ENCODE measurements around the gene DNAH3. TPM values are rescaled to one million over a fixed set of nuclear protein-coding genes. Genes with fewer than 3 reads are reported as not detected.
"Not testable (repeated sequence)": the region's sequence is repeated elsewhere in the genome, so short reads cannot be mapped to it uniquely, and the experiment has no call there.

Gene DNAH3
- total and polyA plus RNA-seq, 9 donors: 0.11 to 0.52 (median 0.22) TPM; not detected in 1

GRCh38 chr16:20976576-20976975 is 174.1 kb downstream of the DNAH3 start:
- no peak overlapping the region for H3K4me3 ChIP-seq (ENCODE audit: low read length)
- no peak for DNase-seq
- no peaks in the 10 kb centered on the region for H3K36me3 ChIP-seq (ENCODE audit: control insufficient read depth, insufficient read depth, low read length)
- no peaks in the 10 kb centered on the region for H3K4me1 ChIP-seq (ENCODE audit: control insufficient read depth, insufficient read depth, low read length)
- no peak overlapping the region for H3K27ac ChIP-seq (ENCODE audit: low read length)
- H3K9me3 ChIP-seq (replicated peaks; ENCODE audit: control insufficient read depth, low read depth, low read length): no peaks in the 10 kb centered on the region
- no peaks in the 10 kb centered on the region for H3K27me3 ChIP-seq (ENCODE audit: control insufficient read depth, insufficient read depth, low read length)
- WGBS (ENCODE audit: insufficient coverage): 100% methylated on average over 1 of the region's 4 CpGs

DNA sequence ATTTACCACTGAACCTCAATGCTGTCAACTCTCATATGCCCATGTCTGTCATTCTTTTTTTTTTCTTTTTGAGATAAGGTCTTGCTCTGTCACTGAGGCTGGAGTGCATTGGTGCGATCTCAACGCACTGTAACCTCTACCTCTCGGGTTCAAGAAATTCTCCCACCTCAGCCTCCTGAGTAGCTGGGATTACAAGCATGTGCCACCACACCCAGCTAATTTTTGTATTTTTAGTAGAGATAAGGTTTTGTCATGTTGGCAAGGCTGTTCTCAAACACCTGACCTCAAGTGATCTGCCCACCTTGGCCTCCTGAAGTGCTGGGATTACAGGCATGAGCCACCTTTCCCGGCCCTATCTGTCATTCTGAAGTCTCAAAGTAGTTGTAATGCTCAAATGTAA is 177.4 kb downstream of the DNAH3 start:
- not testable (repeated sequence) for H3K4me3 ChIP-seq (ENCODE audit: low read length); H3K27me3 ChIP-seq (ENCODE audit: control insufficient read depth, insufficient read depth, low read length); H3K9me3 ChIP-seq (replicated peaks; ENCODE audit: control insufficient read depth, low read depth, low read length); H3K27ac ChIP-seq (ENCODE audit: low read length); DNase-seq; H3K36me3 ChIP-seq (ENCODE audit: control insufficient read depth, insufficient read depth, low read length); H3K4me1 ChIP-seq (ENCODE audit: control insufficient read depth, insufficient read depth, low read length)
- 100% methylated on average over 1 of the region's 4 CpGs for WGBS (ENCODE audit: insufficient coverage)

DNA sequence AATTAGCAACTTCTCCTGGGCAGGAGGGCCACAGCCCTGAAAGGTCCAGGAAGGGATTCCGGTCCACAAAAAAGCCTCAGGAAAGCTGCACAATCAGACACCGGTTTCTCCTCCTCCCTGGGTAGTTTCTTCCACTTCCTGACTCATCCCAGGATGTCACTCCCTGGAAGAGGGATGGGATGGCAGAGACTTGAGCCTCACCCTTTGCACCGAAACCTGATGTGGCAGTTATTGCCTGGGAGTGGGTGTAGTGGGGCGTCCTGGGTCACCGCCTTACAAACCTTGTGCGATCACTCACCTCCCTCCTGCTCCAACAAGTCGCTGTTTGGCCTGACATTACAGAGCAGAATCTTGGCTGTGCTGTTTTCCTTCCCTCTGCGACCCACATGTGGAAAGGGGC is 179.2 kb downstream of the DNAH3 start:
- Histone ChIP-seq H3K4me3 (ENCODE audit: low read length) (no peak overlapping the region), H3K9me3 (replicated peaks; ENCODE audit: control insufficient read depth, low read depth, low read length) (no peaks in the 10 kb centered on the region), H3K4me1 (ENCODE audit: control insufficient read depth, insufficient read depth, low read length) (no peaks in the 10 kb centered on the region), H3K27me3 (ENCODE audit: control insufficient read depth, insufficient read depth, low read length) (no peaks in the 10 kb centered on the region), H3K36me3 (ENCODE audit: control insufficient read depth, insufficient read depth, low read length) (no peaks in the 10 kb centered on the region), H3K27ac (ENCODE audit: low read length) (no peak overlapping the region)
- 77% methylated on average over 7 of the region's 8 CpGs for WGBS (ENCODE audit: insufficient coverage)
- no peak for DNase-seq

GRCh38 chr16:20969386-20969785 is 181.3 kb downstream of the DNAH3 start:
- no peaks in the 10 kb centered on the region for H3K9me3 ChIP-seq (replicated peaks; ENCODE audit: control insufficient read depth, low read depth, low read length)
- 80% methylated on average over 5 of the region's 5 CpGs for WGBS (ENCODE audit: insufficient coverage)
- no peak for DNase-seq
- H3K36me3 ChIP-seq (ENCODE audit: control insufficient read depth, insufficient read depth, low read length): no peaks in the 10 kb centered on the region
- H3K4me1 ChIP-seq (ENCODE audit: control insufficient read depth, insufficient read depth, low read length): no peaks in the 10 kb centered on the region
- no peaks in the 10 kb centered on the region for H3K27me3 ChIP-seq (ENCODE audit: control insufficient read depth, insufficient read depth, low read length)
- no peak overlapping the region for H3K4me3 ChIP-seq (ENCODE audit: low read length)
- no peak overlapping the region for H3K27ac ChIP-seq (ENCODE audit: low read length)

GRCh38 chr16:20968765-20969164 is 181.9 kb downstream of the DNAH3 start:
- no peak for DNase-seq
- Histone ChIP-seq H3K27me3 (ENCODE audit: control insufficient read depth, insufficient read depth, low read length) (no peaks in the 10 kb centered on the region), H3K36me3 (ENCODE audit: control insufficient read depth, insufficient read depth, low read length) (no peaks in the 10 kb centered on the region), H3K4me1 (ENCODE audit: control insufficient read depth, insufficient read depth, low read length) (no peaks in the 10 kb centered on the region), H3K9me3 (replicated peaks; ENCODE audit: control insufficient read depth, low read depth, low read length) (no peaks in the 10 kb centered on the region), H3K4me3 (ENCODE audit: low read length) (no peak overlapping the region), H3K27ac (ENCODE audit: low read length) (no peak overlapping the region)
- 57% methylated on average over 2 of the region's 3 CpGs for WGBS (ENCODE audit: insufficient coverage)

- DNase-seq: no peak
- 77% methylated on average over 3 of the region's 5 CpGs for WGBS (ENCODE audit: insufficient coverage)
- Histone ChIP-seq H3K4me3 (ENCODE audit: low read length) (no peak overlapping the region), H3K9me3 (replicated peaks; ENCODE audit: control insufficient read depth, low read depth, low read length) (no peaks in the 10 kb centered on the region), H3K4me1 (ENCODE audit: control insufficient read depth, insufficient read depth, low read length) (no peaks in the 10 kb centered on the region), H3K27me3 (ENCODE audit: control insufficient read depth, insufficient read depth, low read length) (no peaks in the 10 kb centered on the region), H3K27ac (ENCODE audit: low read length) (no peak overlapping the region), H3K36me3 (ENCODE audit: control insufficient read depth, insufficient read depth, low read length) (no peaks in the 10 kb centered on the region)
These were observed 189.7 kb downstream of the DNAH3 start for GRCh38 chr16:20960899-20961298.

DNA sequence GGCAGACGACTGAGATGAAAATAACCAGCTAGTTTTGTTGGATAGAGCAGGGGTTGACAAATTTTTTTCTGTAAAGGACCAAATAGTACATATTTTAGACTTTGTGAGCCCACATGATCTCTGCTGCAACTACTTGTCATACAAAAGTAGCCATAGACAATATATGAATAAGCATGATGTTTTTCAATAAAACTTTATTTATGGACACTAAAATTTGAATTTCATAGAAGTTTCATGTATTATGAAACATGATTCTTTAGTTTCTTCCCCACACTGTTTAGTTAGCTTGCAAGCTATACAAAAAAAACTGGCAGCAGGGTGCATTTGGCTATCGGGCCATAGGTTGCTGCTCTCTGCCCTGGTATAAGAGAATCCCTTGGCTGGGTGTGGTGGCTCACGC is 193.5 kb downstream of the DNAH3 start:
- no CpG with 5 or more reads among the region's 3 CpGs for WGBS (ENCODE audit: insufficient coverage)
- H3K9me3 ChIP-seq (replicated peaks; ENCODE audit: control insufficient read depth, low read depth, low read length): no peaks in the 10 kb centered on the region
- no peak for DNase-seq
- H3K4me3 ChIP-seq (ENCODE audit: low read length): no peak overlapping the region
- no peak overlapping the region for H3K27ac ChIP-seq (ENCODE audit: low read length)
- H3K36me3 ChIP-seq (ENCODE audit: control insufficient read depth, insufficient read depth, low read length): no peaks in the 10 kb centered on the region
- H3K4me1 ChIP-seq (ENCODE audit: control insufficient read depth, insufficient read depth, low read length): no peaks in the 10 kb centered on the region
- no peaks in the 10 kb centered on the region for H3K27me3 ChIP-seq (ENCODE audit: control insufficient read depth, insufficient read depth, low read length)

GRCh38 chr16:20956319-20956718 is 194.3 kb downstream of the DNAH3 start:
- Histone ChIP-seq H3K36me3 (ENCODE audit: control insufficient read depth, insufficient read depth, low read length) (no peaks in the 10 kb centered on the region), H3K4me1 (ENCODE audit: control insufficient read depth, insufficient read depth, low read length) (no peaks in the 10 kb centered on the region), H3K9me3 (replicated peaks; ENCODE audit: control insufficient read depth, low read depth, low read length) (no peaks in the 10 kb centered on the region), H3K27me3 (ENCODE audit: control insufficient read depth, insufficient read depth, low read length) (no peaks in the 10 kb centered on the region), H3K27ac (ENCODE audit: low read length) (no peak overlapping the region), H3K4me3 (ENCODE audit: low read length) (no peak overlapping the region)
- peak; percentile 25 for DNase-seq
- 100% methylated on average over 1 of the region's 3 CpGs for WGBS (ENCODE audit: insufficient coverage)

DNA sequence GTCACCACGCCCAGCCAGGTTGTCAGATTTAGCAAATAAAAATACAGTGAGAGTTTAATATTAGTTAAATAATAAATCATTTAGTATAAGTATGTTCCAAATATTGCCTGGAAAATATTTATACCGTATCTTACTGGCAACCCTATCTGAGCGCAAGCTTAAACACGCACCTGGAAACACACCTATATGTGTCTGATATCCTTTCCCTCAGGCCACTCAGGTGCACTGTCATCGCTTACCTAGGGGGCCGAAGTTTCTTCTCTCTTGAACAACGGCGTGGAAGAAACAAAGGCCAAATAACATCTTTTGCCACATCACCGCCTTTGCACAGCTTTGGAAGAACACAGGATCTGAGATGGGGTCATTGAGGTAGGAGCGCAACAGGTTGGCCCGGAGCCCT is 196.1 kb downstream of the DNAH3 start:
- no peak overlapping the region for H3K4me3 ChIP-seq (ENCODE audit: low read length)
- DNase-seq: no peak
- 97% methylated on average over 8 of the region's 11 CpGs for WGBS (ENCODE audit: insufficient coverage)
- no peaks in the 10 kb centered on the region for H3K27me3 ChIP-seq (ENCODE audit: control insufficient read depth, insufficient read depth, low read length)
- H3K27ac ChIP-seq (ENCODE audit: low read length): no peak overlapping the region
- no peaks in the 10 kb centered on the region for H3K9me3 ChIP-seq (replicated peaks; ENCODE audit: control insufficient read depth, low read depth, low read length)
- no peaks in the 10 kb centered on the region for H3K36me3 ChIP-seq (ENCODE audit: control insufficient read depth, insufficient read depth, low read length)
- no peaks in the 10 kb centered on the region for H3K4me1 ChIP-seq (ENCODE audit: control insufficient read depth, insufficient read depth, low read length)

DNA sequence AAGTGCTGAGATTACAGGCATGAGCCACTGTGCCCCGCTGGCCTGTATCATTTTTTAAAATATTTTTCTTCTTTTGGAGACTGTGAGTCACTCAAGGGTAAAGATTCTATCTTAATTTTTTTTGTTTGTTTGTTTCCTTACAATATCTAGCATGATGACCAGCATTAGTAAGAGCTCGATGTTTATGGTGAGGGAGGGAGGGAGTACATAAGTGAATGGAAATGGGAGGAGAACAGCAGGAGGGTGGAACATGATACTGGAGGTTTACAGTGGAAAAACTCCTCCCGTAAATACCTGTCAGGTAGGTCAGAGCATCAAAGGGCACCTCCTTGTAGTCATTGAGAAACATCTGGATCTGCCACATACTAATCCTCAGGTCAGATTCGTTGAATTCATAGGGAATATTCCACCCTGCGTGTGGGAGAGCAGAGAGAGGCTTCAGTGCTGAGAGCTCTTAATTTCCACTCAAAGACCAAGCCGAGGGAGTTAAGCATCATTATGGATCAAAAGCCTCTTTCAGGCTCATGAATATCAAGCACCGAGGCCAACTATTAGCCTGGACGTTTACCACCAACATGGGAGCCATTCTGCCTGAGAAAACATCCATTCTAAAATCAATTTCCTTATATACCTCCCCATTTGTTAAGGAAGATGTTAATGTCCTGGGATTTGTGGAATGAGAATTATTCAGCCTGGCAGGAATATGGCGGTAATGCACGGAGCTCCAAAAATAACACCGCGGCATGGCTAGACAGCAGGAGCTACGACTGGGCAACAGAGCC is 198.3 kb downstream of the DNAH3 start:
- Histone ChIP-seq H3K4me3 (ENCODE audit: low read length) (no peak overlapping the region), H3K36me3 (ENCODE audit: control insufficient read depth, insufficient read depth, low read length) (no peaks in the 10 kb centered on the region), H3K27ac (ENCODE audit: low read length) (no peak overlapping the region), H3K9me3 (replicated peaks; ENCODE audit: control insufficient read depth, low read depth, low read length) (no peaks in the 10 kb centered on the region), H3K4me1 (ENCODE audit: control insufficient read depth, insufficient read depth, low read length) (no peaks in the 10 kb centered on the region), H3K27me3 (ENCODE audit: control insufficient read depth, insufficient read depth, low read length) (no peaks in the 10 kb centered on the region)
- 50% methylated on average over 6 of the region's 13 CpGs for WGBS (ENCODE audit: insufficient coverage)
- no peak for DNase-seq

DNA sequence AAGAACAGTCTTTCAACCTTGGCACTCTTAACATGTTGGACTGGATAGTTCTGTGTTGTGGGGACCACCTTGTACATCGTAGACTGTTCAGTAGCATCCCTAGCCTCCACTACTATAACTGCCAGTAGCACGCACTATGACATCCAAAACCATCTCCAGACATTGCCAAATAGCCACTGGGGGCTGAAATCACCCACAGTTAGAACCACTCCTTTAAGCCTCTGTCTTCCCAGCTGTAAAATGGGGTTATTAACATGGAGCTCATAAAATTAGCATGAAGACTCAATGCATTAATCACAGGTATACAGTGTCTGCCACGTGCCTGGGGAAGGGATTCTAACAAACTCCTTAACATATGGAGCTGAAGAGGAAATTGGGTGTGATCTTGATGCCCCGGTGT is 200.4 kb downstream of the DNAH3 start:
- H3K9me3 ChIP-seq (replicated peaks; ENCODE audit: control insufficient read depth, low read depth, low read length): no peaks in the 10 kb centered on the region
- H3K27me3 ChIP-seq (ENCODE audit: control insufficient read depth, insufficient read depth, low read length): no peaks in the 10 kb centered on the region
- H3K27ac ChIP-seq (ENCODE audit: low read length): no peak overlapping the region
- H3K4me3 ChIP-seq (ENCODE audit: low read length): no peak overlapping the region
- no peak for DNase-seq
- H3K36me3 ChIP-seq (ENCODE audit: control insufficient read depth, insufficient read depth, low read length): no peaks in the 10 kb centered on the region
- WGBS (ENCODE audit: insufficient coverage): no CpG with 5 or more reads among the region's 4 CpGs
- no peaks in the 10 kb centered on the region for H3K4me1 ChIP-seq (ENCODE audit: control insufficient read depth, insufficient read depth, low read length)
